ENCODE results near the gene FBXW5. TPM values are rescaled to one million over a fixed set of nuclear protein-coding genes. Genes with fewer than 3 reads are reported as not detected.

The FBXW5 gene
- total and polyA plus RNA-seq, 10 of the 15 experiments (the other 5 are each of a cell fraction or from before 2014, with no cell fraction given) = 0.21 to 97.3 (median 44.5) TPM

DNA sequence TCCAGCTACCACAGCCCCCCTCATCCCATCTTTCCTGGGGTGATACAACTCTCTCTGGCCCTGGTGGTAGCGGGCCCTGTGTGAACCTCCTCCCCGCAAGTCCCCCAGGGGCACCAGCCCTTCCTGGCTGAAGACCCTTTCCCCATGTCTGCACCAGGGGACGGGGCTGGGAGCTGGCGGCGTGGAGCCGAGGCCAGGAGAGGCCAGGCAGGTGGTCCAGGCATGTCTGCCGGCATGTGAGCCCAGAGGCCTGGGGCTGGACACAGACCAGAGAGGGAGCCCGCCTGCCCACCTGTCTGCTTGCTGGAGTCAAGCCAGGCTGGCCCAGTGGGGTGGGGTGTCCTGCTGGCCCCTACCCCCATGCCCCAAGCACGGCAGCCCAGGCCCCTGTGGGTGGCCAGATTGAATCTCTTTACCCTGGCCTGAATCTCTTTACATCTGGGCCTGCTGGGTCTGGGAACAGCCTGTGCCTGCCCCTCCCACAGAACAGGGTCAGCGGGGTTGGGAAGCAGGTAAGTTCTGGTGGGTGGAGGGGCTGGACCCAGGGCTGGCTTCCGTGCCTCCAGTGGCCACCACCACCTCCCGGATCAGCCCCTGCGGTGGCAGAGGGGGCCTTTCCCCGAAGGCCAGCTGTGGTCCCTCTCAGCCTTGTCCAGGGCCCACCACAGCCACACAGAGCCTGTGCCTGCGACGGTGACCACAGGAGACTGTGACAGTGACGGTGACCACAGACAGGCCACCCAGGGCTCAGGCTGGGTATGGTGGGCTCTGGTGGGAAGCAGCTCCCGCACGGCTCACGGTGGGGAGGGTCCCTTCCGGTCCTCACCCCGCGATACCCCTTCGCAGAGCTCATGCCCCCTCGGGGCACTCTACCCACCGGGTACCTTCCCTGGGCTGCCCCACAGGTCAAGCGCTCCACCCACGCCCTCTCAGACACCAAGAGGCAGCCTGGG, 14.6 kb upstream of the FBXW5 start:
- Histone ChIP-seq H3K36me3 (ENCODE audit: control insufficient read depth in 2 of 2, insufficient read depth in 2 of 2, low read length in 1 of 2) (no peaks in the 10 kb centered on the region), H4K20me1 (ENCODE audit: control insufficient read depth, insufficient read depth) (no peaks in the 10 kb centered on the region), H3K27ac (ENCODE audit: control insufficient read depth, insufficient read depth) (no peak overlapping the region), H3K4me1 (ENCODE audit: control insufficient read depth, insufficient read depth, low read length) (no peaks in the 10 kb centered on the region), H3K27me3 (replicated peaks in 1 of 2; ENCODE audit: control insufficient read depth in 2 of 2, insufficient read depth in 2 of 2, low read length in 1 of 2) (no peaks in the 10 kb centered on the region), H2AFZ (ENCODE audit: control insufficient read depth, low read depth, low read length) (no peak overlapping the region), H3K4me3 (no peak overlapping the region), H3K79me2 (ENCODE audit: control insufficient read depth, insufficient read depth, low read length) (no peaks in the 10 kb centered on the region), H3K9me3 (replicated peaks; ENCODE audit: control insufficient read depth, insufficient read depth, low read length) (no peaks in the 10 kb centered on the region), H3K4me2 (ENCODE audit: control insufficient read depth, insufficient read depth) (no peak overlapping the region), H3K9ac (ENCODE audit: control insufficient read depth, insufficient read depth, low read length) (no peak overlapping the region)
- WGBS (ENCODE audit: insufficient coverage, insufficient replicate concordance, low lambda C conversion rate, missing lambda C conversion rate) = 53% methylated on average over 27 of the region's 28 CpGs
- ChIA-PET RAD21 (ENCODE audit: unreplicated experiment) (interaction anchor here (1.3 kb wide), 1 partner anchor 11 kb away, joined by 3 read pairs; no protein-coding TSS in a partner anchor), POLR2A (interaction anchor here (0.6 kb wide), 1 partner anchor 110 kb away, joined by 4 read pairs; no protein-coding TSS in a partner anchor), SMC1A (ENCODE audit: uncharacterized antibody, unreplicated experiment) (no interaction called here), CTCF (no interaction called here)
- TF ChIP-seq ZZZ3 (IDR thresholded peaks at IDR 0.05; ENCODE audit: control insufficient read depth, insufficient read length, low read depth) (no peak), NFXL1 (IDR thresholded peaks at IDR 0.05; ENCODE audit: borderline replicate concordance) (no peak), NBN (IDR thresholded peaks at IDR 0.05) (no peak), CBX3 (IDR thresholded peaks at IDR 0.05; ENCODE audit: borderline replicate concordance, low read depth) (no peak), CREM (IDR thresholded peaks at IDR 0.05; ENCODE audit: low read depth) (no peak), NFIC (IDR thresholded peaks at IDR 0.05; ENCODE audit: low read depth, low read length) (no peak), IRF4 (IDR thresholded peaks at IDR 0.05; ENCODE audit: low read depth, low read length) (no peak), HDGF (IDR thresholded peaks at IDR 0.05) (no peak), NR2C2 (IDR thresholded peaks at IDR 0.05; ENCODE audit: borderline replicate concordance, control insufficient read depth, insufficient read length, low read depth) (no peak), MYC (IDR thresholded peaks at IDR 0.05; ENCODE audit: insufficient read depth, insufficient read length, insufficient replicate concordance, low read length, severe bottlenecking) (no peak), KDM1A (IDR thresholded peaks at IDR 0.05; ENCODE audit: borderline replicate concordance) (no peak), FOXK2 (IDR thresholded peaks at IDR 0.05) (no peak)
- DNase-seq (ENCODE audit: low read depth, low spot score) (no peak), FAIRE-seq (no peak), ATAC-seq (no peak)
- no TSS peak for BruUV-seq (replicated peaks)
- intact Hi-C loops (cut with micrococcal nuclease; ENCODE audit: unreplicated experiment) (no loop called here), in situ Hi-C loops (cut with MboI) (no loop called here)
